ENCODE results near the gene RARA.
"Not testable (repeated sequence)": the region's sequence is repeated elsewhere in the genome, so short reads cannot be mapped to it uniquely, and the experiment has no call there.

Gene RARA

GRCh38 chr17:40364906-40365305 is 55.9 kb downstream of the RARA start:
- Histone ChIP-seq H3K4me3 (ENCODE audit: low read depth, low read length) (no peak overlapping the region), H3K27ac (no peak overlapping the region)

GRCh38 chr17:40366076-40366860 is 57.3 kb downstream of the RARA start:
- H3K36me3 ChIP-seq: peaks cover 3% of the 10 kb centered on the region; the same call in 1 of the 2 replicates
- DNase-seq: no peak
- peaks cover 5% of the 10 kb centered on the region for H3K9me3 ChIP-seq (ENCODE audit: severe bottlenecking)
- H3K27me3 ChIP-seq (ENCODE audit: insufficient read depth, low read depth, severe bottlenecking): no peaks in the 10 kb centered on the region
- TF ChIP-seq, protein P1, sequence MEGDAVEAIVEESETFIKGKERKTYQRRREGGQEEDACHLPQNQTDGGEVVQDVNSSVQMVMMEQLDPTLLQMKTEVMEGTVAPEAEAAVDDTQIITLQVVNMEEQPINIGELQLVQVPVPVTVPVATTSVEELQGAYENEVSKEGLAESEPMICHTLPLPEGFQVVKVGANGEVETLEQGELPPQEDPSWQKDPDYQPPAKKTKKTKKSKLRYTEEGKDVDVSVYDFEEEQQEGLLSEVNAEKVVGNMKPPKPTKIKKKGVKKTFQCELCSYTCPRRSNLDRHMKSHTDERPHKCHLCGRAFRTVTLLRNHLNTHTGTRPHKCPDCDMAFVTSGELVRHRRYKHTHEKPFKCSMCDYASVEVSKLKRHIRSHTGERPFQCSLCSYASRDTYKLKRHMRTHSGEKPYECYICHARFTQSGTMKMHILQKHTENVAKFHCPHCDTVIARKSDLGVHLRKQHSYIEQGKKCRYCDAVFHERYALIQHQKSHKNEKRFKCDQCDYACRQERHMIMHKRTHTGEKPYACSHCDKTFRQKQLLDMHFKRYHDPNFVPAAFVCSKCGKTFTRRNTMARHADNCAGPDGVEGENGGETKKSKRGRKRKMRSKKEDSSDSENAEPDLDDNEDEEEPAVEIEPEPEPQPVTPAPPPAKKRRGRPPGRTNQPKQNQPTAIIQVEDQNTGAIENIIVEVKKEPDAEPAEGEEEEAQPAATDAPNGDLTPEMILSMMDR (IDR thresholded peaks at IDR 0.05; ENCODE audit: low read depth, low read length): no peak
- H3K27ac ChIP-seq: no peak overlapping the region
- no peak overlapping the region for H3K4me3 ChIP-seq (ENCODE audit: low read depth, low read length)

More at GRCh38 chr17:40364906-40365305, 55.9 kb downstream of the RARA start:
- H3K27me3 ChIP-seq (ENCODE audit: insufficient read depth, low read depth, severe bottlenecking): no peaks in the 10 kb centered on the region
- H3K9me3 ChIP-seq (ENCODE audit: severe bottlenecking): no peaks in the 10 kb centered on the region
- TF ChIP-seq, protein P1 (IDR thresholded peaks at IDR 0.05; ENCODE audit: low read depth, low read length): no peak
- H3K36me3 ChIP-seq: peaks cover 3% of the 10 kb centered on the region; the same call in 1 of the 2 replicates
- DNase-seq: no peak

DNA sequence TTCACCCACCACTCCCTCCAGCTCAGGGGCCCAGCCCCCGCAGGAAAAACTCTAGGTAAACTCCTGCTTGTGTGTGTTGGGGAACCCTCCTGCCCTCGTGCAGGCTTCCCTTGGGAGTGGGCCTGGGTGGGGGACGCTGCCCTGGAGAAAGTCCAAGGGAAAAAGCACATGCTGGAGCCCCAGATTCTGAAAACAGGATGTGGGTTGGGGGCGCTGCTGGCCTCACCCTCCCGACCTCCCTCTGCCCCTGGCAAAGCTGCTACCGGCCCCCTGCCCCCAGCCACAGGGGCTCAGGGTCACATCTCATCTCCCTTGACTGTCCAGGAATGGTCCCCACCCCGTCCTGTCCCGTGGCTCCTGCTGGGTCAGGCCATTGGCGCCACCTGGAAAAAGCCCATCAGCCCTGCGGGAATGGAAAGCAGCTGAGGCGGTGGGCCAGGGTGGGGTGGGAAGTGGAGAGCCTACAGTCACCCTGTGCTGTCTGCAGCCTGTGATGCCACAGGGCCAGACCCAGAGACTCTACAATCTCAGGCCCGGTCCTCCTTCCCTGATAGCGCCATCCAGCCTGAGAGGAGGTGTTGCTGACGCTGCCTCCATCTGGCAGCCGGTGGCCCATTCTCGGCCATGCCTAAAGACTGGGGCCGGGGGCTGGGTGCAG is 58.0 kb downstream of the RARA start:
- TF ChIP-seq, protein P1 (IDR thresholded peaks at IDR 0.05; ENCODE audit: low read depth, low read length): no peak
- H3K4me3 ChIP-seq (ENCODE audit: low read depth, low read length): no peak overlapping the region
- DNase-seq: no peak
- no peak overlapping the region for H3K27ac ChIP-seq
- H3K27me3 ChIP-seq (ENCODE audit: insufficient read depth, low read depth, severe bottlenecking): no peaks in the 10 kb centered on the region
- H3K36me3 ChIP-seq: peaks cover 3% of the 10 kb centered on the region; the same call in 1 of the 2 replicates
- peaks cover 5% of the 10 kb centered on the region for H3K9me3 ChIP-seq (ENCODE audit: severe bottlenecking)

DNA sequence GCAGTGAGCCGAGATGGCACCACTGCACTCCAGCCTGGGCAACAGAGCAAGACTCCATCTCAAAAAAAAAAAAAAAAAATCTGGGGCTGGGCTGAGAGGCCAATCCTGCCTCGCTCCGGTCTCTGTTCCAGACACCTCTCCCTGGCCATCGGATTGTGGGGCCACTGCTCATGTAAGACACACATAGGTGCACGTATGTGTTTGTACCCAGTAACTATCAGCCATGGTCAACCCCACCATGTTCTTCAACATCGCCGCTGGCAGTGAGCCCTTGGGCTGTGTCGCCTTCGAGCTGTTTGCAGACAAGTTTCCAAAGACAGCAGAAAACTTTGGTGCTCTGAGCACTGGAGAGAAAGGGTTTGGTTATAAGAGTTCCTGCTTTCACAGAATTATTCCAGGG is 58.7 kb downstream of the RARA start:
- H3K27me3 ChIP-seq (ENCODE audit: insufficient read depth, low read depth, severe bottlenecking); H3K36me3 ChIP-seq; H3K27ac ChIP-seq; H3K4me3 ChIP-seq (ENCODE audit: low read depth, low read length); DNase-seq: not testable (repeated sequence)
- peaks cover 12% of the 10 kb centered on the region for H3K9me3 ChIP-seq (ENCODE audit: severe bottlenecking)

- TF ChIP-seq, protein P1 (IDR thresholded peaks at IDR 0.05; ENCODE audit: low read depth, low read length): no peak
- Histone ChIP-seq H3K36me3 (no peaks in the 10 kb centered on the region; the same call in 1 of the 2 replicates), H3K27me3 (ENCODE audit: insufficient read depth, low read depth, severe bottlenecking) (no peaks in the 10 kb centered on the region), H3K27ac (no peak overlapping the region), H3K4me3 (ENCODE audit: low read depth, low read length) (no peak overlapping the region), H3K9me3 (ENCODE audit: severe bottlenecking) (peaks cover 16% of the 10 kb centered on the region)
- DNase-seq: no peak
These were observed 60.9 kb downstream of the RARA start for GRCh38 chr17:40369923-40370322.

- Histone ChIP-seq H3K27ac (no peak overlapping the region), H3K27me3 (ENCODE audit: insufficient read depth, low read depth, severe bottlenecking) (no peaks in the 10 kb centered on the region), H3K9me3 (ENCODE audit: severe bottlenecking) (peaks cover 18% of the 10 kb centered on the region), H3K4me3 (ENCODE audit: low read depth, low read length) (no peak overlapping the region), H3K36me3 (no peaks in the 10 kb centered on the region)
- peak; percentile 4 for DNase-seq
- TF ChIP-seq, protein P1 (IDR thresholded peaks at IDR 0.05; ENCODE audit: low read depth, low read length): no peak
These were observed 62.4 kb downstream of the RARA start for GRCh38 chr17:40371261-40371929.
